GM19324 (cell line): ENCODE results near the gene PLTP.

Experiments used
- ATAC-seq: cut with Tn5 transposase; IDR thresholded peaks from one replicate; pipeline ENCODE4 v1.9.1; 2021; ENCODE audit warnings: mild to moderate bottlenecking, moderate library complexity; ENCODE audit not compliant: unreplicated experiment, low FRiP score

The PLTP gene

DNA sequence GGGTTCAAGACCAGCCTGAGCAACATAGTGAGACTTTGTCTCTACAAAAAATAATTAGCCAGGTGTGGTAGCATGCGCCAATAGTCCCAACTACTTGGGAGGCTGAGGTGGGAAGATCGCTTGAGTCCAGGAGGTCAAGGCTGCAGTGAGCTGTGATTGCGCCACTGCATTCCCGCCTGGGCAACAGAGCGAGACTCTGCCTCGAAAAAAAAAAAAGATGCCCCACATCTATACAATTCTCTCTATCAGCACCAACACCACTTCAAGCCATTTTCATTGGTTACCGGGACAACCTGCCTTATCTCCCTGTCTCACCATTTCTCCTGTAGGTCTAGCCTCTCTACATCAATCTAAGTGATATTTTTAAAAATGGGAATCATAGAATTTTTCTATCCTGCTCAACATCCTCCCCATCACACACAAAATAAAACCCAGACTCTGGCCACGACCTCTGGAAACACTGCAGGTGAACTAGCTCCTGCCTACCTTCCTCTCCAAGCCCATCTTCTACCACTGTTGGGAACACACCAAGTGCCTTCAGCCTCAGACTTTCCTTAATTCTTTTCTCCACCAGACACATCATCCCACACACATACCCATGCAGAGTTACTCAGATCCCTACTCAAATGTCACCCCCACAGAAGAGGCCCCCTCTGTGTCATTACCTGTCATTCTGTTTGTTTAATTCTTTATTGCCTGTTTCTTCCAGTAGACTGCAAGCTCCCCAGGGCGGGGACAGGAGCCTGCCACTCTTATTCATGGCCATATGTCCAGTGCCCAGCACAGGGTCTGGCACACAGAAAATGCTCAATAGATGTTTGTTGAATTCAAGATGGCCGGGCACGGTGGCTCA lies 9.6 kb upstream of the PLTP start:
- ATAC-seq: no peak

DNA sequence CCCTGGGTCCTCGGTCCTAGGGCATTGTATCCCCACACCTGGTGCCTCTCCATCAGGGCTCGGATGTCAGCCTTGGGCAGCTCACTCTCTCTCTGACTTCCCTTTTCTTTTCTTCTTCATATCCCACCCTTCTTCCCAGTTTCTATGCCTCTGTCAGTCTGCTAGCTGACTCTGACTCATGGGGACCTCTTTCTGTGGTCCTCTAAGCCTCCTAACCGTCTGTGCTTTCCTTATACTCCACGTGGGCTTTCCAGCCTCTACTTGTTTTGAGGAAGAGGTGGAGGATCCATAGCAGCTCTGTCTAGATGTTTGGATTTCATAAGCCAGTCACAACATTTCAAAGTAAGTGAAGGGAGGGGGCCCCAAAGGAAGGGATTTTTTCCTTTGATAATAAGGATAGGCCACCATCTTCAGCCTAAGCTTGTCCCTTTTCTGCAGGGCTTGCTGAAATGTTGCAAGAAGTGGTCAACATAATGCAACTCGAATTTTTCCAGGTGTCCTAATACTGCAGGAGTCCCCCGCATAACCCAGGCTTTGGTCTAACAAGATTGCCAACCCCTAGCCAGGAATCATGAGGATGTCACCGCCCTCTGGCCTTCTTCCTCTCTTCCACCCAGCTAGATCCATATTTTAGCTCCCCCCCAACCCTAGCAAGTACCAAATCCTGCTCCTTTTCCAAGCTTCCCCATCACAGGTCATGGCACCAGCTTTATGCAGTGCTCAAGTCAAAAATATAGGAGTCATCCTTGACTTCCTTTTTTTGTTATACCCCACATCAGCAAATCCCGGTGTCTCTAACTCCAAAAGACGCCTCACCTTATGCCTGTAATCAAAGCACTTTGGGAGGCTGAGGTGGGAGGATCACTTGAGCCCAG lies 8.7 kb upstream of the PLTP start:
- ATAC-seq: no peak

DNA sequence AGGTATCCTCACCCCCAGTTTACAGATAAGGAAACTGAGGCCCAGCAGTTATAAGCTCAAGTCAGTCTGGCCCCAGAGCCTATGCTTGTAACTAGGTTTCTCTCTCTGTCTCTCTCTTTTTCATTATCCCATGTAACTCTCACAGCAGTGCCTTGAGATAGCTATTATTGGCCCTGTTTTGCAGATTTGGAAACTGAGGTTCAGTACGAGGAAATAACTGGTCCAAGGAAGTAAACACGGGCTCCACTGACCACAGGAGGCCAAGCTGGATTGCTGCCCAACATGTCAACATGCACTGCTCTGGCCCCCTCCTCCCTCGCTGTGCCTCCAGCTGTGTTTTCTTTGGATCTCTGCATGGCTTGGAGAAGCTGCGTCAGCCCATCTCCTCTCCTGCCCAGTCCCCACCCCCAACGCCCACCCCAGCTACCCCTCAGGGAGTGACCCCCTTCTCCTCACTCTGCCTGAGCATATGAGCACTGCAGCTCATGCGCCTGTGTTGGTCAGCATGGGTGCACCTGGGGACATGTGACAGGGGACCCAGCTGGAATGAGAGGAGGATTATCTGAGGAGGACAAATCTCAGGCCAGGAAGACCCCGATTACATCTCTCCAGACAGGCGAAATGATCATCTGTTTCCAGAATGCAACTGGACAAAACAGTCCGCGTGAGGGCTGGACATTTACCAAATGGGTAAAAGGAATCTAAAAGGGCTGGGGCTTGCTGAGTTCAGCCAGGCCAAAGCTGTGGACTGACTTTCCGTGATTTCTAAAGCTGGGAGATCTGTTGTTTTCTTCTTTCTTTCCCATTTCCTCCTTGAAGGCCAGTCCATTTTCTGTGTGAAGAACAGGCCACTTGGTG lies 7.8 kb upstream of the PLTP start:
- ATAC-seq: no peak

DNA sequence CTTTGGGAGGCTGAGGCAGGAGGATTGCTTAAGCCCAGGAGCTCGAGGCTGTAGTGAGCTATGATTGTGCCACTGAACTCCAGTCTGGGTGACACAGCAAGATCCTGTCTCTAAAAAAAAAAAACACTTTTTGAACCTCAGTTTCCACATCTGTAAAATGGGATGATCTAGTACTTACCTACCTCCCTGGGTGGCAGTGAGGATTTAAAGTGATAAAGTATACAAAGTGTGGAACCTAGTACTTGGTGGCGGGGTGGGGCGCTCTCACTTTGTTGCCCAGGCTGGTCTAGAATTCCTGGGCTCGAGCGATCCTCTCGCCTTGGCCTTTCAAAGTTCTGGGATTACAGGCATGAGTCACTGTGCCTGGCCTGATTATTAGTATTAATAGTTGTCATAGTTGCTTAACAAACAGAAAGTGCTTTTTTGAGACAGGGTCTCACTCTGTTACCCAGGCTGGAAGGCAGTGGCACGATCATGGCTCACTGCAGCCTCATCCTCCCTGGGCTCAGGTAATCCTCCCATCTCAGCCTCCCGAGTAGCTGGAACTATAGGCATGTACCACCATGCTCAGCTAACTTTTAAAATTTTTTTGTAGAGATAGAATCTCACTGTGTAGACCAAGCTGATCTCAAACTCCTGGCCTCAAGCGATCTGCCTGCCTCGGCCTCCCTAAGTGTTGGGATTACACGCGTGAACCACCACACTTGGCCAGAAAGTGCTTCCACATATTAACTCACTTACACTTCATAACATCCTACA lies 7.0 kb upstream of the PLTP start:
- no peak for ATAC-seq

DNA sequence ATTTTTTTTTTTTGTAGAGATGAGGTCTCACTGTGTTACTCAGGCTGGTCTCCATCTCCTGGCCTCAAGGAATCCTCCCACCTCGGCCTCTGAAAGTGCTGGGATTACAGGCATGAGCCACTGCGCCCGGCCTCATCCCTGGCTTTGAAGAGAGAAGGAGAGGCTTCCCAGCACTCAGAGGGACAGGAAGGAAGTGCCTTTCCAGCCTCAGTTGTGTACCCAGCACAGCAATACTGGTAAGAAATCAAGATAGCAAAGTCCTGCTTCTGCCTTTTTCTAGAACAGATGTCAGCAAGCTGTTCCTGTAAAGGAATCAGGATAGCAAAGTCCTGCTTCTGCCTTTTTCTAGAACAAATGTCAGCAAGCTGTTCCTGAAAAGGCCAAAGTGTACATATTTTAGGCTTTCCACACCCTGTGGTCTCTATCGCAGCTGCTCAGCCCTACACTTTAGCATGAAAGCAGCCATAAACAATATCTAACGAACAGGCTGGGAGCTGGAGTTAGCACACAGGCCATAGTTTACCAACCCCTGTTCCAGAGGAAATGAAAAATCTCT lies 6.3 kb upstream of the PLTP start:
- ATAC-seq: no peak

DNA sequence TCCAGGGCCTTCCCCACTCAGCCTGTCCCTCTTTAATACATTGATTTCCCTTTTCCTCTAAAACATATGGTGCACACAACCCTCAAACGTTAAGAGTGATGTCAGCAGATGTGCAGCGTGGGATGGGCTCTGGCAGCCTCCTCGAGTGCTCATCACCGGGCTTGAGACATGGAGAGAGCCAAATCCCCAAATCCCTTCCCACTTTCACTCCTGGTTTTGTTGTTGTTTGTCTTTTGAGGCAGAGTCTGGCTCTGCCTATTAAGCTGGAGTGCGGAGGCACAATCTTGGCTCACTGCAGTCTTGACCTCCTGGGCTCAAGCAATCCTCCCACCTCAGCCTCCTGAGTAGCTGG lies 5.8 kb upstream of the PLTP start:
- ATAC-seq: no peak

- no peak for ATAC-seq
Observed at GRCh38 chr20:45913116-45913515, 1.2 kb upstream of the PLTP start.

GRCh38 chr20:45912344-45912682 lies 358 bp upstream of the PLTP start:
- no peak for ATAC-seq

DNA sequence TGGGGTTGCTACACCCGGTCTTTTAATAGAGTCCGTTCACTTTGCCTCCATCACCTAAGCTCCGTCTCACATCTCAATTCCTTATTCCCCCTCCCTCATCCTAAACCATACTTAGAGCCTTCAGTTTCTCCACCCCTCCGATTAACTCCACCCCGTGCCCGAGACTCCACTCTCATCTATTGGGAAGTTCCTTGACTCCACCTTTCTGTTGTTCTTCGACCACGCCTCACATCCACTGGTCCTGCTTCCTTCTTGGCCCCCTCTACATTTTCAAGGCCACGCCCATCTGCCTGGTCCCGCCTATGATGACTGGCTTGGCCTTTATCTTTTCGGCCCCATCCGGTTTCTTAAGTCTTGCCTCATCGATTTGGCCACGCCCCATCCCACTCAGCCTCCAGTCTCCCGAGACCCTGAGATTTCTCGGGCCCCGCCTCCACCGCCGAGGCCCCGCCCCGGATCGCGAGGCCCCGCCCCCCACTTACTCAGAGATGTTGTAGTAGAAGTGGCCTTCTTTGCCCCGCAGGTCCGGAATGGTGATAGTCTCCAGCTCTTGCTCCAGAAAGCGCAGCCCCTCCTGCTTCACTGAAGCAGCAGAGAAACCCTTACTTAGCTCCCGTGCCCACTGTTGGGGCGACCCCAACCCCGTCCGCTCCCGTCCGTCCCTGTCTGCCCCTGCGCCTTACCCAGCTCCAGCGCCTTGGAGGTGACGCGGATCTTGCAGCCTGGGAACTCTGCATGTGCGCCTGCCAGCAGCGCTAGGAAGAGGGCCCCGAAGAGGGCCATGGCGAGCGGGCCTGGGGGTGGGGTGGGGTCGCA lies 1.1 kb downstream of the PLTP start:
- ATAC-seq: peak; percentile 86

DNA sequence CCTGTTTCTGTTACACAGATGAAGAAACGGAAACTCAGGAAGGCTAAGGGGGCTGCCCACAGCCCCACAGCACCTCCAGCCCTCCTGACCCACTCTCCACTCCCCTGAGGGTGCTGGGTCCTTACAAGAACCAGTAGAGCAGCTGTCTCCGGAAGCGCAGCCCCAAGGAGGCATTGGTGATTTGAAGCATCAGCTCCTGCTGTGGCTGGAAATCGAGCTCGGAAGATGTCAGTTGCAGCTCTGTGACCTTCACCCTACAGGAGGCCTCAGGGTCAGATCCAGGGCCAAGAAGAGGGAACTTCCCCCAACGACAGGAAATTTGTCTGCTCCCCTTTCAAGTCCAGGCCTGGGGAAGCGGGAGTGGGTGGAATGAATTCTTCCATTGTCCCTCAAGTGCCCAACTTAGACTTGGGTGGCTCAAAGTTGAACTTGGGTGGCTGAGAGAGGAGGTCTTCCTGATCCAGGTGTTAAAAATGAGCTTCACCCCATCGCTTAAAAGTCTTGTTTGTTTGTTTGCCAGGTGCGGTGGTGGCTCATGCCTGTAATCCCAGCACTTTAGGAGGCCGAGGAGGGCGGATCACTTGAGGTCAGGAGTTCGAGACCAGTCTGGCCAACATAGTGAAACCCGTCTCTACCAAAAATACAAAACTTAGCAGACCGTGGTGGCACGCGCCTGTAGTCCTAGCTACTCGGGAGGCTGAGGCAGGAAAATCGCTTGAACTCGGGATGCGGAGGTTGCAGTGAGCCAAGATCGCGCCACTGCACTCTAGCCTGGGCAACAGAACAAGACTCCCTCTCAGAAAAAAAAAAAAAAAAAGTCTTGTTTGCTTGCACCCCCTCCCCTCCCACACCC lies 1.9 kb downstream of the PLTP start:
- no peak for ATAC-seq

GRCh38 chr20:45909336-45909808 lies 2.6 kb downstream of the PLTP start:
- ATAC-seq: no peak

GRCh38 chr20:45908084-45908483 lies 3.9 kb downstream of the PLTP start:
- ATAC-seq: no peak

- ATAC-seq: no peak
Observed at GRCh38 chr20:45907219-45907948, 4.6 kb downstream of the PLTP start.

- no peak for ATAC-seq
Observed at GRCh38 chr20:45905505-45906079, 6.4 kb downstream of the PLTP start.

GRCh38 chr20:45904583-45905504 lies 7.1 kb downstream of the PLTP start:
- ATAC-seq: no peak

DNA sequence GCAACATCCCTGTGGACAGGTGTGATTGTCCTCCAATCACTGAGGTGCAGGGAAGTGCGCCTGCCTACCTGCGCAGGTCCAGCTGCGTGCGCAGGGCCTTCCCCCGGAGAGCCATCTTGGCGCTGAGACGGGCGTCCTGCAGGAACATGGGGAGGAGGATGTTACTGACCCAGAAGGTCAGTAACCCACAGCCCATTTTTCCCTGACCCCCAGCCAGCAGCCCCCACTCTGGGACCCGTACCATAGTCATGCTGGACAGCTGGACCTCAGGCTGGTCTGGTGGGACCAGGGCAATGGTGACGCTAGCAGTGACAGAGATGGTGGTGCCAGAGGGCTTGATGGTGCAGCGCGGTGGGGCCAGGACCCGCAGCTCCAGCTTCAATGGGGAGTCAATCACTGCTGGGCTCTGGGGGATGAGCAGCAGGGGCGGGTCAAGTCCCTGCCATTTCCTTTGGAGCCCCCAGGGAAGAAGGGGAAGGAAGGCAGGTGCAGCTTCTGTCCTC lies 9.7 kb downstream of the PLTP start:
- no peak for ATAC-seq
